Glutamatergic neuron (in vitro differentiated cells): ENCODE data around the gene FAM234B. TPM values are rescaled to one million over a fixed set of nuclear protein-coding genes. Genes with fewer than 3 reads are reported as not detected.
A peak's percentile ranks its signal among the peaks of the same experiment; 100 is the strongest.

Experiments used
- DNase-seq: peaks from one replicate; pipeline ENCODE4 v3.0.0; 2022
- H3K27ac Mint-ChIP-seq: one replicate; pipeline ENCODE4 v1.8.0; 2020; ENCODE audit warnings: mild to moderate bottlenecking, mixed read lengths, inconsistent platforms; ENCODE audit not compliant: unreplicated experiment
- H3K27me3 Mint-ChIP-seq: one replicate; pipeline ENCODE4 v1.8.0; 2020; ENCODE audit warnings: mild to moderate bottlenecking, moderate library complexity, mixed read lengths, inconsistent platforms; ENCODE audit not compliant: unreplicated experiment
- H3K36me3 Mint-ChIP-seq: one replicate; pipeline ENCODE4 v1.8.0; 2020; ENCODE audit warnings: mild to moderate bottlenecking, mixed read lengths, inconsistent platforms; ENCODE audit not compliant: unreplicated experiment
- H3K4me1 Mint-ChIP-seq: one replicate; pipeline ENCODE4 v1.8.0; 2020; ENCODE audit warnings: mild to moderate bottlenecking, low read depth, mixed read lengths, inconsistent platforms; ENCODE audit not compliant: unreplicated experiment
- H3K4me3 Mint-ChIP-seq: one replicate; pipeline ENCODE4 v1.8.0; 2020; ENCODE audit warnings: mild to moderate bottlenecking, mixed read lengths, inconsistent platforms; ENCODE audit not compliant: unreplicated experiment
- H3K9me3 Mint-ChIP-seq: one replicate; pipeline ENCODE4 v1.8.0; 2020; ENCODE audit warnings: mild to moderate bottlenecking, moderate library complexity, mixed read lengths, inconsistent platforms; ENCODE audit not compliant: unreplicated experiment
- CTCF ChIP-seq: fragments of 200-600 bp; sonication (generic); IDR thresholded peaks from one replicate; pipeline ENCODE4 v1.5.0; 2021; ENCODE audit not compliant: partially characterized antibody, unreplicated experiment
- total RNA-seq: library from RNA; stranded (reverse); fragmentation: NEBNext Ultra II Directional; extraction: Animal tissue kit (Norgen Biotek cat#: 25700); gene quantifications from one replicate; pipeline ENCODE4 v1.2.1, GENCODE V29; 2021; ENCODE audit not compliant: unreplicated experiment

Gene FAM234B
- total RNA-seq, 1 donor from 2014 or later = 26.8 TPM

DNA sequence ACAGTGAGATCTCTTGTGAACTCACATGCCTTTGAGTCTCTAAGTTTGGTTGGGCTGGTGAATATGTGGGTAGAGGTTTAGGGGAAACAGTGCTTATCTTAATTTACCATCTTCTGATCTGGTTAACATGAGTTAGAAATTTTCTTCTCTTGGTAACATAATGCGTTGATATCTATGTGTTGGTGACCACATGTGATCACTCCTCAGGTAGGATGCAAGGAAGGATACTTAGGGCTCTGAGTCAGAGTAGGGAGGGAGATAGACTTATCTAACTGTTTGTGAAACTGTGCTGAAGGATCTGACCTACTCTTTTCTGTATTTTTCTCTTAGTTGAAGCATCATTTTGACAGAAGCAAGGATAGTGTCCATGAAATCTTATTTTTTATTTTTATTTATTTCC is 23.1 kb downstream of the FAM234B start:
- Mint-ChIP-seq H3K36me3 (no peaks in the 10 kb centered on the region), H3K9me3 (no peaks in the 10 kb centered on the region), H3K4me3 (no peak overlapping the region), H3K4me1 (peaks cover 19% of the 10 kb centered on the region), H3K27me3 (peaks cover 4% of the 10 kb centered on the region), H3K27ac (no peak overlapping the region)
- DNase-seq = no peak
- no peak for TF ChIP-seq CTCF

DNA sequence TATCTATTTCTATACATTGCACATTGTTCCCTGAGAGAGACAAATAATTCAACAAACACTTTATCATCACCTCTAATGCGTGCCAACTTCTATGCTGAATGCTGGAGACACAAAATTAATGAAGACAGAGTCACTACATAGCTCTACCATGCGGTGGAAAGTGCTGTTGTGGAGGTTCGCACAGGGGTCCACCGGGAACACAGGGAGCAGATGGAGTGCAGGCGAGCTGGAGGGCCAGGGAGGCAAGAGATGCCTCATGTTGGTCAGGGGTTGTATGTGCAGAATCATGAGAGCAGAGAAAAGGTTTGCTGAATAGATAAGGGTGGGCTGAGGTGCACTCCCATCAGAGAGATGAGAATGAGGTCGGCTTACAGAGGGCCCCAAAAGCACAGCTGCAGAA is 25.2 kb downstream of the FAM234B start:
- peaks cover 19% of the 10 kb centered on the region for H3K4me1 Mint-ChIP-seq
- no peaks in the 10 kb centered on the region for H3K9me3 Mint-ChIP-seq
- TF ChIP-seq CTCF = no peak
- H3K4me3 Mint-ChIP-seq = peak overlapping the region; percentile 16
- peak overlapping the region; percentile 83 for H3K27ac Mint-ChIP-seq
- H3K27me3 Mint-ChIP-seq = peaks cover 5% of the 10 kb centered on the region
- peaks cover 5% of the 10 kb centered on the region for H3K36me3 Mint-ChIP-seq
- DNase-seq = peak; percentile 70

DNA sequence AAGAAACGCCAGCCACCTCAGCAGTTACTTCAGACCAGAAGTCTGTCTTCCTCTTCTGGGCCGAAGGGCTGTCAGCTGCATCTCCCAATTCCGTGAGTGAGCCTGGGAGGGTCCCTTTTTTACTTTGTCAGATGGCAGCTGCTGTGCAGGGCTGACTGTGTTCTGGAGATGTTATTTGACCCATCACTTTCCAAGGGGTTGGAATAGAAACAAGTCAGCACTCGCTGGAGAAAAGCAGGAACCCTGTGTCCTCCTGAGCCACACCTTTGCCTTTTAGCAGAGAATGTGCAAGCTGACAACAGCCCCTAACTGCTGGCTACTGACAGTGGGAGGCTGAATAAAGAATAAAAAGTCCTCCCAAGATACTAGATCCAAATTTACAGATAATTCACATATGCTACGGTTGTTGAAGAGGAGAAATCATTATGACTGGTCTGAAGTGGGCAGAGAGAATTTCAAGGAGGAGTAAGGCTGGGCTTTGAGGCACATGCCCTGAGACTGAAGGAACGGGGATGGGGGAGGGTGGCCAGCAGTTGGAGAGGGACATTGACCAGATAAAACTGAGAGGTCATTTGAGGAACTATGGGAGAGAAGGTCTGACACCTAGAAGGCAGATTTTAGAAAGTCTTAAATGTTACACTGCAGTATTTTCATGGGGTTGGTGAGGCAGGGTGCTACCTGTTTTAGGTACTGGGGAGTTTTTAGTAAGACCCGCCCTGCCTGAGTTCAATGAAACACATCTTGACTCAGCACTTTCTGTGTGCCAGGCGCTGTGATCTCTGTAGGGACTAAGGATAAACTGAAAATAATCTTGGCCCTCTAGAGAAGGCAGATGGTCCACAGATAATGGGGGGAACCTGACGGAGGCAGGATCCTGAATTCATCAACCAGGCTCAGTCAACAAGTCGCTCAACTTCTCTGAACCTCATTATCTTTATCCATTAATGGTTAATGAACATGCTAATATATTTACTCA is 27.4 kb downstream of the FAM234B start:
- H3K4me3 Mint-ChIP-seq = no peak overlapping the region
- H3K4me1 Mint-ChIP-seq = peaks cover 19% of the 10 kb centered on the region
- H3K27me3 Mint-ChIP-seq = peaks cover 6% of the 10 kb centered on the region
- H3K36me3 Mint-ChIP-seq = peaks cover 6% of the 10 kb centered on the region
- H3K9me3 Mint-ChIP-seq = no peaks in the 10 kb centered on the region
- no peak for DNase-seq
- TF ChIP-seq CTCF = no peak
- peak overlapping the region; percentile 81 for H3K27ac Mint-ChIP-seq

DNA sequence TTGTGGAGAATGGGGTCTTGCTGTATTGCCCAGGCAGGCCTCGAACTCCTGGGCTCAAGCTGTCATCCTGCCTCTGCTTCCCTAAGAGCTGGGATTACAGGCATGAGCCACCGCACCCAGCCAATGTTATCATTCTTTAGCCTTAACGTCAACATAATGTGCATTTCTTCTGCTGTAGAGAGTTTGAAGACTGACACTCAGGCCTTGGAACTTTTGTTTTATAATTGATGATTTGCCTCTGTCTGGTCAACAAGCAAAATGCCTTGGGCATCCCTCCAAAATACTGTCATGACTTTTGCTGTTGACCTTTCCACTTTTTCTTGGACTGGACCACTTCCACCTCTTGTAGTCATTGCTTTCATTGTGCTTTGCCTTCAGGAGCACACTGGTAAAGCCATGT is 29.0 kb downstream of the FAM234B start:
- no peaks in the 10 kb centered on the region for H3K9me3 Mint-ChIP-seq
- DNase-seq = no peak
- no peak overlapping the region for H3K27ac Mint-ChIP-seq
- TF ChIP-seq CTCF = no peak
- H3K4me3 Mint-ChIP-seq = no peak overlapping the region
- peaks cover 19% of the 10 kb centered on the region for H3K4me1 Mint-ChIP-seq
- peaks cover 6% of the 10 kb centered on the region for H3K27me3 Mint-ChIP-seq
- peaks cover 6% of the 10 kb centered on the region for H3K36me3 Mint-ChIP-seq
